ENCODE measurements around the gene KIAA0825.
"Not testable (repeated sequence)": the region's sequence is repeated elsewhere in the genome, so short reads cannot be mapped to it uniquely, and the experiment has no call there.

The KIAA0825 gene

DNA sequence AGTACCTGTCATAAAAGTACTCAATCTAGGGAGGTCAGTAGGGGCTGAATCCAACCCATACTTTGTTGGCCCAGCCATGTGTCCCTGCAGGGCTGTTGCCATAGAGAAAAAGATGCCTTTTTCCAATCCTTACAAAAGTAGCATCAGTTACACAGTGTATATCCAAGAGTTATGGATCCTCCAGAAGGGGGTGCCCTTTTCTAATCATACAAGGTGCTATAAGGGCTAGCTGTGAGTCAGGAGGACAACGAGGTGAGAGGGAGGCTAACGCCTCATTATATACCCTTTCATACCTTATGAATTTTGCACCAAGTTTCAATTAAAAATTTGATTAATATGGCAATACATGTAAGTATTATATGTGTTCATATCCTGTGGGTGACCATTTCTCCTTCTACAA is 4.8 kb downstream of the KIAA0825 start:
- DNase-seq (ENCODE audit: low spot score), result peak; percentile 17
- TF ChIP-seq, protein P1, sequence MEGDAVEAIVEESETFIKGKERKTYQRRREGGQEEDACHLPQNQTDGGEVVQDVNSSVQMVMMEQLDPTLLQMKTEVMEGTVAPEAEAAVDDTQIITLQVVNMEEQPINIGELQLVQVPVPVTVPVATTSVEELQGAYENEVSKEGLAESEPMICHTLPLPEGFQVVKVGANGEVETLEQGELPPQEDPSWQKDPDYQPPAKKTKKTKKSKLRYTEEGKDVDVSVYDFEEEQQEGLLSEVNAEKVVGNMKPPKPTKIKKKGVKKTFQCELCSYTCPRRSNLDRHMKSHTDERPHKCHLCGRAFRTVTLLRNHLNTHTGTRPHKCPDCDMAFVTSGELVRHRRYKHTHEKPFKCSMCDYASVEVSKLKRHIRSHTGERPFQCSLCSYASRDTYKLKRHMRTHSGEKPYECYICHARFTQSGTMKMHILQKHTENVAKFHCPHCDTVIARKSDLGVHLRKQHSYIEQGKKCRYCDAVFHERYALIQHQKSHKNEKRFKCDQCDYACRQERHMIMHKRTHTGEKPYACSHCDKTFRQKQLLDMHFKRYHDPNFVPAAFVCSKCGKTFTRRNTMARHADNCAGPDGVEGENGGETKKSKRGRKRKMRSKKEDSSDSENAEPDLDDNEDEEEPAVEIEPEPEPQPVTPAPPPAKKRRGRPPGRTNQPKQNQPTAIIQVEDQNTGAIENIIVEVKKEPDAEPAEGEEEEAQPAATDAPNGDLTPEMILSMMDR (IDR thresholded peaks at IDR 0.05; ENCODE audit: borderline replicate concordance, control extremely low read depth, extremely low read depth, insufficient read depth, missing control alignments), result peak; percentile 39
- in situ Hi-C loops (cut with MboI; ENCODE audit: low sequenced_read_pairs, unreplicated experiment), result no loop called here

DNA sequence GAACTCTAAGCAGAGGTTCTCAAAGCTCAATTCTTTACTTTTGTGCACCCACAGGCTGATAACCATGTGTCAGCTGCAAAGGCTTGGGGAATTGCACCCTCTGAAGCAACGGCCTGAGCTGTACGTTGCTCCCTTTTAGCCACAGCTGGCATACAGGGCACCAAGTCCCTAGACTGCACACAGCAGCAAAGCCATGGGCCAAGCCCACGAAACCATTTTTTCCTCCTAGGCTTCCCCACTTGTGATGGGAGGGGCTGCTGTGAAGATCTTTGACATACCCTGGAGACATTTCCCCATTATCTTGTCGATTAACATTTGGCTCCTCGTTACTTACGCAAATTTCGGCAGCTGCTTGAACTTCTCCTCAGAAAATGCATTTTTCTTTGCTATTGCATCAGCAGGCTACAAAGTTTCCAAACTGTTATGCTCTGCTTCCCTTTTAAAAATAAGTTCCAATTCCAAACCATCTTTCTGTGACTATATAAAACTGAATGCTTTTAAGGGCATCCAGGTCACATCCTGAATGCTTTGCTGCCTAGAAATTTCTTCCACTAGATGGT is 23.0 kb downstream of the KIAA0825 start:
- in situ Hi-C loops (cut with MboI; ENCODE audit: low sequenced_read_pairs, unreplicated experiment), result no loop called here
- TF ChIP-seq, protein P1 (IDR thresholded peaks at IDR 0.05; ENCODE audit: borderline replicate concordance, control extremely low read depth, extremely low read depth, insufficient read depth, missing control alignments), result no peak
- no peak for DNase-seq (ENCODE audit: low spot score)

DNA sequence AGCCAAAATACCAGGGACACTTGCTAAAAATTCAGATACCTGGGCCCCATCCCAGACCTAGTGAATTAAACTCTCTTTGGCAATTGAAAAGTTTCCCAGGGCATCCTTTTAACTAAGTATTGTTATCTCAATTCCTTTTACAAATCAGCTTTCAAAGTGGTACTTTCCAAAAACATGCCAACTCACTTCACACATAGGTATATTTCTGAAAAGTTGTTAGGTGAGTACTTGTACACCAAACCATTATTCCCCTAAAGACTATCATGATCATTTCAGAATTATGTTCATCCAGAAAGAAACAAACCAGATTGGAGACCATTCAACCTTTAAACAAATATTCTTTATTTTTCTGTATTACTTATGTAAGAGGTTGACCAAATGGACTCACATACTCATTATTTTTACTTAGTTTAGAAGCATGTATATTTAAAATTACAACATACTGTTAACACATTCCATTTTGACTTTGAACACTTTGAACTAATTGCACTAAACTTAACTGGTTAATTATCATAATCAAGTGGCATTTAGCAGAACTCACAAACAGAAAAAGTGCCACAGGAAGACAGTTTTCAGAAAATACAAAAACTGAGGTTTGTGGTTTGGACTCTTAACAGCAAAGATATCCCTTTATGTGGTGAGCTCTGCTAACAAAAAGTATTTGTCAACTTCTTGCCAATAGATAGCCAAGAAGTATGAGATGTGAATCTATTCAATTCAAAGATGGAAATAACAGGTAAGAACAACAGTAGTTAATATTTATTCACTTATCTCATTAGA is 40.7 kb downstream of the KIAA0825 start:
- TF ChIP-seq, protein P1 (IDR thresholded peaks at IDR 0.05; ENCODE audit: borderline replicate concordance, control extremely low read depth, extremely low read depth, insufficient read depth, missing control alignments), result no peak
- DNase-seq (ENCODE audit: low spot score), result peak; percentile 31
- in situ Hi-C loops (cut with MboI; ENCODE audit: low sequenced_read_pairs, unreplicated experiment), result no loop called here

DNA sequence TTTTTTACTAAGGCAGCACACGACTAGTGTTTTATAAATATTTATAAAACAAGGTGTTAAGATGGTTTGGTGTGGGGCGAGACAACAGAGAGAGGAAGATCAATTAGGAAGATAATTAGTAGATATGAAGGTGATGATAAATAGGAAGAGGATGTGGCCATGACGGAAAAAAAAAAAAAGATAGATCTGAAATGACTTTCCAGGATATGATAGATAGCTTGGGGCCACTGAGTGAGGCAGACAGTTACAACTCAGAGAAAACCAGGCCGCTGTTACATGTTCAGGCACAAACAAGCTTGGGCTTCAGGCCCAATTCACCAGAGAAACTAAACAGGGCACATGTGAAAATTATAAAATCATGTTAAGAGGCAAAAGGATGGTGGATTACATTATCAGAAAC is 43.2 kb downstream of the KIAA0825 start:
- no peak for DNase-seq (ENCODE audit: low spot score)
- TF ChIP-seq, protein P1 (IDR thresholded peaks at IDR 0.05; ENCODE audit: borderline replicate concordance, control extremely low read depth, extremely low read depth, insufficient read depth, missing control alignments), result no peak
- in situ Hi-C loops (cut with MboI; ENCODE audit: low sequenced_read_pairs, unreplicated experiment), result no loop called here

DNA sequence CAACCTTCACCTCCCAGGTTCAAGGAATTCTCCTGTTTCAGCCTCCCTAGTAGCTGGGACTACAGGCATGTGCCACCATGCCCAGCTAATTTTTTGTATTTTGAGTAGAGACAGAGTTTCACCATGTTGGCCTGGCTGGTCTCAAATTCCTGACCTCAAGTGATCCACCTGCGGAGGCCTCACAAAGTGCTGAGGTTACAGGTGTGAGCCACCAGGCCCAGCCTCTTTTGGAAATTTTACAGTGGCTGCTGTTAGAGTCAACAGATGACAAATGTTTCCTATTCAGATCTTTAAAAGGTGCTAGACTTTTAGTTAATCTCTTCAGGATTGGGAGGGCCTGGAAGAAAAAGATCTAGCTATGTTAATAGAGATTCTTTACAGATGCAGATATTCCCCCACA is 45.1 kb downstream of the KIAA0825 start:
- in situ Hi-C loops (cut with MboI; ENCODE audit: low sequenced_read_pairs, unreplicated experiment), result not testable (repeated sequence)

DNA sequence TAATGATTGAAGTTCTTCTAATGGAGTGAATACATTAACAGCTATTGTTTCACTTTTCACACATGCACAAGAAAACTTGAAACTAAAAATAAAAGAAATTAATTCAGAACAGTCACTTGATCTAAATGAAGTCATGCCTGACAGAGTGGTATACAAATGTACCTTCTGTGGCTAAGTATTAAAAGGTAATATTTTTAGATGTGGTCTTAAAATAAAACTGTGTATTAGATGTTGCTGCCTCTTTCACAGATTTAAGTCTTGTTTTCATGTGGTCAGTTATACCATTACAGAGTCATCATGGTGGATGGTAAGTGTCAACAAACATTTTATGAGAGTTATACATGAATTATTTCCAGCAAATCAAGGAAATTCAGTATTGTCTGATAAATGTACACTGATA is 47.0 kb downstream of the KIAA0825 start:
- DNase-seq (ENCODE audit: low spot score), result no peak
- TF ChIP-seq, protein P1 (IDR thresholded peaks at IDR 0.05; ENCODE audit: borderline replicate concordance, control extremely low read depth, extremely low read depth, insufficient read depth, missing control alignments), result no peak
- in situ Hi-C loops (cut with MboI; ENCODE audit: low sequenced_read_pairs, unreplicated experiment), result no loop called here

More for the DNA sequence above, 45.1 kb downstream of the KIAA0825 start:
- not testable (repeated sequence) for DNase-seq (ENCODE audit: low spot score)

DNA sequence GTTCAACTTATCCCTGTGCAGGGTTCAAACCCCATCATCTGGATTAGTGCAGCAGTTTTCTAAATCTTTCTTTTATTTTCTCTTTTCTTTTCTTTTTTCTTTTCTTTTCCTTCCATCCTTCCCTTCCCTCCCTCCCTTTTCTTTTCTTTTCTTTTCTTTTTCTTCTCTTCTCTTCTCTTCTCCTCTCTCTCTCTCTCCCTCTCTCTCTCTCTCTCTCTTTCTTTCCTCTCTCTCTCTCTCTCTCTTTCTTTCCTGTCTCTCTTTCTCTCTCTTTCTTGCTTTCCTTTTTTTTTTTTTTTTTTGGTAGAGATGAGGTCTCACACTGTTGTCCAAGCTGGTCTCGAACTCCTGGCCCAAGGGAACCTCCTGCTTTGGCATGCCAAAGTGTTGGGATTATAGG is 53.6 kb downstream of the KIAA0825 start:
- in situ Hi-C loops (cut with MboI; ENCODE audit: low sequenced_read_pairs, unreplicated experiment), result no loop called here
- no peak for DNase-seq (ENCODE audit: low spot score)
- TF ChIP-seq, protein P1 (IDR thresholded peaks at IDR 0.05; ENCODE audit: borderline replicate concordance, control extremely low read depth, extremely low read depth, insufficient read depth, missing control alignments), result no peak
